Left ventricle myocardium inferior (tissue), 1 donor: ENCODE results near the gene SH3PXD2A. TPM values are rescaled to one million over a fixed set of nuclear protein-coding genes. Genes with fewer than 3 reads are reported as not detected.

Experiments
- DNase-seq: peaks from one replicate; pipeline ENCODE4 v3.0.0-alpha.2; 2020
- H3K27ac ChIP-seq: fragments of 200-600 bp; replicated peaks from 2 replicates; pipeline ENCODE4 v1.8.0; 2021
- H3K27me3 ChIP-seq: fragments of 200-600 bp; 2 replicates; pipeline ENCODE4 v1.8.0; 2021; ENCODE audit warnings: low read depth
- H3K36me3 ChIP-seq: fragments of 200-600 bp; 2 replicates; pipeline ENCODE4 v1.8.0; 2021
- H3K4me1 ChIP-seq: fragments of 200-600 bp; 2 replicates; pipeline ENCODE4 v1.8.0; 2021
- H3K4me3 ChIP-seq: fragments of 200-600 bp; 2 replicates; pipeline ENCODE4 v1.8.0; 2021; ENCODE audit warnings: mild to moderate bottlenecking, moderate library complexity
- H3K9me3 ChIP-seq: fragments of 200-600 bp; replicated peaks from 2 replicates; pipeline ENCODE4 v1.8.0; 2021
- CTCF ChIP-seq: fragments of 200-600 bp; IDR thresholded peaks from 2 replicates; pipeline ENCODE4 v1.8.0; 2021; ENCODE audit warnings: antibody characterized with exemption, mild to moderate bottlenecking, borderline replicate concordance
- intact Hi-C: fragments of 100-400 bp; cut with micrococcal nuclease; formaldehyde crosslinking; loops from one replicate; pipeline ENCODE4 v1.11.0; 2022
- total RNA-seq: library from RNA; stranded (reverse); fragmentation: NEBNext Ultra II Directional; extraction: Animal tissue kit (Norgen Biotek cat#: 25700); gene quantifications from one replicate; pipeline ENCODE4 v1.2.1, GENCODE V29; 2021
- donor health status: DM: no; HTN: yes; CAD: no; lungs with severe emphysema.

The SH3PXD2A gene
- total RNA-seq, 1 donor from 2014 or later: 34.4 TPM

DNA sequence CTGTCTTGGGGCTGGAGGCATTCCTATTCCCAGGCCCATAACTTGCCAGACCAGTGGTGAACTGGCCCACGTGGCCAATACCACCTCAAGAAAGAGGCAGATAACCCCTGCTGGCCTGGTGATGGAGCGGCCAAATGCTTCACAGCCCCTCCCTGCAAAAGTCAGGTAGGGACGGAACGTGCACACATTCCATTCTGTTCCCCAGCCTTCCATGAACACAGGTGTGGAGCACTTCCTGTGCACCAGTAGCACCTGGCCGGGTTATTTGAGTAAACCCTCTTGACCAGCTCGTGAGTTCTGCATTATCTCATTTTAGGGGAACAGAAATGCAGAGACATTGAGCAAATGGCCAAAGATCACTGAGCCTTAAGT, 134.4 kb downstream of the SH3PXD2A start:
- H3K4me3 ChIP-seq: no peak overlapping the region
- TF ChIP-seq CTCF: no peak
- peaks cover 23% of the 10 kb centered on the region for H3K4me1 ChIP-seq
- no peaks in the 10 kb centered on the region for H3K9me3 ChIP-seq
- H3K27me3 ChIP-seq: no peaks in the 10 kb centered on the region
- no peak for DNase-seq
- intact Hi-C loops: no loop called here
- no peak overlapping the region for H3K27ac ChIP-seq
- peaks cover 25% of the 10 kb centered on the region for H3K36me3 ChIP-seq

DNA sequence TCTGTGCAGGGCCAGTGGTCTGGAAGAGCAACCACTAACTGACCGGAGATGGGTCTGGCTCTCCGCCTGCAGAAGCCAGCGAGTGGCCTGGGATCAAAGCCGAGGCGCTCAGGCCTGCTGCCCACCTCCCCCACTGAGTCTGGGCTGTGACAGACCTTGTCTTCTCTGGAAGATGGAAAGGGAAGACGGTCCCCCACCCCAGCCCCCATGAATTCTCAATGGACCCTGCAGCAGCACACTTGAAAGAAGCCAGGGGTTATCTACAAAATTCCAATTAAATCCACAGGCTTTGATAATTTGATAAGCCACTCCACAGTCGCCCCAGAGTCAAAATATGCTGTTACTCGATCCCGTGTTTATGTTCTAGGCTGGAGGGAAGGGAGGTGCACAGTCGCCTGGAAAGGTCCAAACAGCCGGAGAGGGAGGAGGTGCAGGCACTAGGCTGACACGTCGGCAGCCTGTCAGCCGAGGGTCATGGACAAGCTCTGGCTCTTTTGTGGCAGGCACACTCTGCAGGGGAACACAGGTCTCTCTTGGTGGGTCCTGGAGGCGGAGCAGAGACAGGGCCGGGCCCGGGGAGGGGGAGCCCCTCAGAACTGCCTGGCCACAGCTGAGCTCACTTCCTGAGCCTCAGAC, 134.9 kb downstream of the SH3PXD2A start:
- intact Hi-C loops: no loop called here
- no peak for TF ChIP-seq CTCF
- Histone ChIP-seq H3K9me3 (no peaks in the 10 kb centered on the region), H3K4me1 (peaks cover 23% of the 10 kb centered on the region), H3K27ac (no peak overlapping the region), H3K4me3 (no peak overlapping the region), H3K27me3 (no peaks in the 10 kb centered on the region), H3K36me3 (peaks cover 25% of the 10 kb centered on the region)
- no peak for DNase-seq

- H3K9me3 ChIP-seq: no peaks in the 10 kb centered on the region
- no peak for TF ChIP-seq CTCF
- DNase-seq: no peak
- H3K4me1 ChIP-seq: peaks cover 23% of the 10 kb centered on the region
- intact Hi-C loops: no loop called here
- H3K27me3 ChIP-seq: no peaks in the 10 kb centered on the region
- H3K4me3 ChIP-seq: no peak overlapping the region
- peaks cover 22% of the 10 kb centered on the region for H3K36me3 ChIP-seq
- no peak overlapping the region for H3K27ac ChIP-seq
These were observed 136.3 kb downstream of the SH3PXD2A start for GRCh38 chr10:103719036-103719435.

DNA sequence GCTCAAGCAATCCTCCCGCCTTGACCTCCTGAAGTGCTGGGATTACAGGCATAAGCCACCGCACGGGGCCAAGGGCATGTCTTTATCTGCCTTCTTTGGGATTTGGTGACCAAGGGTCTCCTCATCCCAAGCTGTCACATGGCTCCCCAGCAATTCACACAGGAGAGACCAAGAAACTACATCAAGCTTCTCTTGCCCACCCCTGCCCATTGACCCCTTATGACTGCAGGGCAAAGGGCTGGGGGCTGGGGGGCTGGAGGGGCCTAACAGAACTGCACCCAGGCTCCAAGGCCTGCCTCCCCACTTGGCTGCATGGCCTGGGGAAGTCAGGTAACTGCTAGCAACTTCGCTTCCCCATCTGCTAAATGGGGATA, 137.1 kb downstream of the SH3PXD2A start:
- Histone ChIP-seq H3K27me3 (no peaks in the 10 kb centered on the region), H3K4me1 (peaks cover 23% of the 10 kb centered on the region), H3K27ac (no peak overlapping the region), H3K4me3 (no peak overlapping the region), H3K9me3 (no peaks in the 10 kb centered on the region), H3K36me3 (peaks cover 14% of the 10 kb centered on the region)
- intact Hi-C loops: no loop called here
- no peak for DNase-seq
- no peak for TF ChIP-seq CTCF

- no peaks in the 10 kb centered on the region for H3K27me3 ChIP-seq
These were observed 137.8 kb downstream of the SH3PXD2A start for GRCh38 chr10:103717341-103718246.

More at GRCh38 chr10:103717341-103718246, 137.8 kb downstream of the SH3PXD2A start:
- DNase-seq: no peak
- no peak overlapping the region for H3K27ac ChIP-seq
- intact Hi-C loops: no loop called here
- no peak overlapping the region for H3K4me3 ChIP-seq
- H3K4me1 ChIP-seq: peaks cover 23% of the 10 kb centered on the region
- H3K9me3 ChIP-seq: no peaks in the 10 kb centered on the region
- no peak for TF ChIP-seq CTCF
- H3K36me3 ChIP-seq: peaks cover 9% of the 10 kb centered on the region
